ENCODE results near the gene RAD51C. TPM values are rescaled to one million over a fixed set of nuclear protein-coding genes. Genes with fewer than 3 reads are reported as not detected.

The RAD51C gene
- total RNA-seq, 1 donor from 2014 or later = 22.0 TPM

GRCh38 chr17:58783380-58783779 is 91.0 kb downstream of the RAD51C start:
- Mint-ChIP-seq H3K27ac (ENCODE audit: unreplicated experiment) (no peak overlapping the region), H3K27me3 (ENCODE audit: unreplicated experiment) (no peaks in the 10 kb centered on the region), H3K9me3 (ENCODE audit: unreplicated experiment) (no peaks in the 10 kb centered on the region), H3K36me3 (ENCODE audit: unreplicated experiment) (no peaks in the 10 kb centered on the region), H3K4me3 (ENCODE audit: unreplicated experiment) (no peak overlapping the region), H3K4me1 (ENCODE audit: unreplicated experiment) (peaks cover 17% of the 10 kb centered on the region)
- no peak for DNase-seq (ENCODE audit: extremely low spot score, unreplicated experiment)
- no peak for TF ChIP-seq CTCF (IDR thresholded peaks at IDR 0.05)

GRCh38 chr17:58785097-58785496 is 92.7 kb downstream of the RAD51C start:
- Mint-ChIP-seq H3K4me1 (ENCODE audit: unreplicated experiment) (peaks cover 17% of the 10 kb centered on the region), H3K36me3 (ENCODE audit: unreplicated experiment) (no peaks in the 10 kb centered on the region), H3K4me3 (ENCODE audit: unreplicated experiment) (no peak overlapping the region), H3K27ac (ENCODE audit: unreplicated experiment) (no peak overlapping the region), H3K9me3 (ENCODE audit: unreplicated experiment) (no peaks in the 10 kb centered on the region), H3K27me3 (ENCODE audit: unreplicated experiment) (no peaks in the 10 kb centered on the region)
- TF ChIP-seq CTCF (IDR thresholded peaks at IDR 0.05) = no peak
- DNase-seq (ENCODE audit: extremely low spot score, unreplicated experiment) = no peak

Other genes starting within 250 kb of the RAD51C start
- gene HSF5, start 204.2 kb upstream of the RAD51C start, total RNA-seq = not detected in 2 replicates
- 47.3 and 47.4 TPM in 2 replicates for gene MTMR4, start 178.0 kb upstream of the RAD51C start, total RNA-seq
- gene TEX14, start 557 bp upstream of the RAD51C start, total RNA-seq = 0.13 and 0.27 TPM in 2 replicates
- gene PPM1E, start 63.3 kb downstream of the RAD51C start, total RNA-seq = 1.7 TPM in 2 replicates